Measurements from ENCODE around the gene KATNB1.

DNA sequence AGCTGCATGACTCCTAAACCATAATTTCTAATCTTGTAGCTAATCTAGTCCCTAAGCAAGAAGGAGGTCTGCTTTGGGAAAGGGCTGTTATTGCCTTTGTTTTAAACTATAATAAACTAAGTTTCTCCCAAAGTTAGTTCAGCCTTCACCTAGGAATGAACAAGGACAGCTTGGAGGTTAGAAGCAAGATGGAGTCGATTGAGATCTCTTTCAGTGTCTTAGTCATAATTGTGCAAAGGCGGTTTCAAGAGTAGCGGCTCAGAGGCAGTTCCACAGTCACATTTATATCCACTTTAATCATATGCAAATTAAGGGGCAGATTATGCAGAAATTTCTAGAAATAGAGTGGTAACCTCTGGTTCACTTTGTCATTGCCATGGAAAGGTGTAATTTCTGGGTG is 23.6 kb upstream of the KATNB1 start:
- TF ChIP-seq, protein P1, sequence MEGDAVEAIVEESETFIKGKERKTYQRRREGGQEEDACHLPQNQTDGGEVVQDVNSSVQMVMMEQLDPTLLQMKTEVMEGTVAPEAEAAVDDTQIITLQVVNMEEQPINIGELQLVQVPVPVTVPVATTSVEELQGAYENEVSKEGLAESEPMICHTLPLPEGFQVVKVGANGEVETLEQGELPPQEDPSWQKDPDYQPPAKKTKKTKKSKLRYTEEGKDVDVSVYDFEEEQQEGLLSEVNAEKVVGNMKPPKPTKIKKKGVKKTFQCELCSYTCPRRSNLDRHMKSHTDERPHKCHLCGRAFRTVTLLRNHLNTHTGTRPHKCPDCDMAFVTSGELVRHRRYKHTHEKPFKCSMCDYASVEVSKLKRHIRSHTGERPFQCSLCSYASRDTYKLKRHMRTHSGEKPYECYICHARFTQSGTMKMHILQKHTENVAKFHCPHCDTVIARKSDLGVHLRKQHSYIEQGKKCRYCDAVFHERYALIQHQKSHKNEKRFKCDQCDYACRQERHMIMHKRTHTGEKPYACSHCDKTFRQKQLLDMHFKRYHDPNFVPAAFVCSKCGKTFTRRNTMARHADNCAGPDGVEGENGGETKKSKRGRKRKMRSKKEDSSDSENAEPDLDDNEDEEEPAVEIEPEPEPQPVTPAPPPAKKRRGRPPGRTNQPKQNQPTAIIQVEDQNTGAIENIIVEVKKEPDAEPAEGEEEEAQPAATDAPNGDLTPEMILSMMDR (IDR thresholded peaks at IDR 0.05; ENCODE audit: borderline replicate concordance, extremely low read depth, low read length, poor library complexity, severe bottlenecking): no peak
- TF ChIP-seq EZH2 (IDR thresholded peaks at IDR 0.05; ENCODE audit: borderline replicate concordance, low read depth, low read length, severe bottlenecking): no peak

Data from DND-41 (cell line).